GM19328 (cell line): ENCODE data around the gene POLD4.
"Not testable (repeated sequence)": the region's sequence is repeated elsewhere in the genome, so short reads cannot be mapped to it uniquely, and the experiment has no call there.

Experiments
- ATAC-seq: cut with Tn5 transposase; IDR thresholded peaks from one replicate; pipeline ENCODE4 v1.9.1; 2021; ENCODE audit warnings: mild to moderate bottlenecking, moderate library complexity; ENCODE audit not compliant: unreplicated experiment

The POLD4 gene

DNA sequence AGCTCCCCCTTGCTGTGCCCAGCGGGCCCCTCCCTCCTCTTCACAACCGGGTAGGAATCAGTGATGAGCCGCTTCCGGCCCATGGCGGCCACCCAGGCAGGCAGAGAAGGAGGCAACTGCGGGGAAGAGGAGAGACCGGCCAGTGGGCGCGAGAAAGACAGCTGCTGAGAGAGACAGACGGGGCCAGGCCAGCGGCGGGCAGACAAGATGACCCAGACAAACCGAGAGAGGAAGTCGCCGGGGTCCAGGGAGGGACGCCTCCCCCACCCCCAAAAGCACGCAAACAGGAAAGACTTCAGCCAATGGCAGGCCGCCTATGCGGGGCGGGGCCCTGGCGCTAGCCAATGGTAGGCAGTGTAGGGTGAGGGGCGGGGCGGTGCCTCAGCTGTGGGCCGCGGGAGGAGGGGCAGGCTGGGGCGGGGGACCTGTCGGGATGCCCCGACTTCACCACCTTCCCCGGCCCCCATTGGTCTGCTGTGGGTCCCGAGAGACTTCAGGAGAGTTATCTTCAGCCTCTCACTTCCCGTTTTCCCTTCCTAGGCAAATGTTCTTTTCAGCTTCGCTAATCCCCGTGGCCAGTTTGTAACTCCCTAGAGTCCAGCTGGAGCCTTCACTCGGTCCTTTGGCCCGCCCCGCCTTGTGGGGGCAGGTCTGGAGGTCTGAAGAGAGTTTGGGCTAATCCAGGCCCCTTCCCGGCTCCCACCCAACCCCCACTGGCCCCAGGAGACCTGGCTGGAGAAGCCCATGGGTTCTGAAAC, at the start of gene POLD4:
TSS of gene POLD4 (minus strand) at position 230 of the 758 bp plus-strand sequence. CDS start at position 83, 147 bp downstream.
- ATAC-seq, result peak; percentile 72

DNA sequence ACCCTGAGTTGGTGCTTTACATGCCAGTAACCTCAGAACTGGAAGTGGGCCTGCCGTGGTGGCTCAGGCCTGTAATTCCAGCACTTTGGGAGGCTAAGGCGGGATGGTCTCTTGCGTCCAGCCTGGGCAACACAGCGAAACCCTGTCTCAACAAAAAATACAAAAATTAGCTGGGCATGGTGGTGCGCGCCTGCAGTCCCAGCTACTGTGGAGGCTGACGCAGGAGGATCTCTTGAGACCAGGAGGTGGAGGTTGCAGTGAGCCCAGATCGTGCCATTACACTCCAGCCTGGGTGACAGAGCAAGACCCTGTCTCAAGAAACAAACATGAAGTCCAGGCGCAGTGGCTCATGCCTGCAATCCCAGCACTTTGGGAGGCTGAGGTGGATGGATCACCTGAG, 49.7 kb upstream of the POLD4 start:
- not testable (repeated sequence) for ATAC-seq

DNA sequence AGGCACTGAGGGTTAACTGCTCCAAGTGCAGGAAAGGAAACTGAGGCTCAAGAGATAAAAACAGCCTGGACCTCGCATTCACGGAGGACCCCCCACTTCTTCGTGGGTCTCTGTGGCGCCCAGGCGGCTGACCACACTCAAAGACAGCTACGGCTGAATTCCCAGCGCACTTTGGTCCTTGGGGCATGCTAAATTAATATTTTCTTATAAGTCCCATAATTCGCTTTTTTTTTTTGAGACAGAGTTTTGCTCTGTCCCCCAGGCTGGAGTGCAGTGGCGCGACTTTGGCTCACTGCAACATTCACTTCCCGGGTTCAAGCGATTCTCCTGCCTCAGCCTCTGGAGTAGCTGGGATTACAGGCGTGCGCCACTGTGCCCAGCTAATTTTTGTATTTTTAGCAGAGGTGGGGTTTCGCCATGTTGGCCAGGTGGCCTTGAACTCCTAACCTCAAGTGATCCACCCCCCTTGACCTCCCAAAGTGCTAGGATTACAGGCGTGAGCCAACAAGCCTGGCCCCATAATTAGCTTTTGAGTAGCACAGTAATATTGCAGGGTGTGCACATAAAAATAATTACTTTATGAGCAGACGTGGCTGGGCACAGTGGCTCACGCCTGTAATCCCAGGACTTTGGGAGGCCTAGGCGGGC, 49.0 kb upstream of the POLD4 start:
- not testable (repeated sequence) for ATAC-seq

DNA sequence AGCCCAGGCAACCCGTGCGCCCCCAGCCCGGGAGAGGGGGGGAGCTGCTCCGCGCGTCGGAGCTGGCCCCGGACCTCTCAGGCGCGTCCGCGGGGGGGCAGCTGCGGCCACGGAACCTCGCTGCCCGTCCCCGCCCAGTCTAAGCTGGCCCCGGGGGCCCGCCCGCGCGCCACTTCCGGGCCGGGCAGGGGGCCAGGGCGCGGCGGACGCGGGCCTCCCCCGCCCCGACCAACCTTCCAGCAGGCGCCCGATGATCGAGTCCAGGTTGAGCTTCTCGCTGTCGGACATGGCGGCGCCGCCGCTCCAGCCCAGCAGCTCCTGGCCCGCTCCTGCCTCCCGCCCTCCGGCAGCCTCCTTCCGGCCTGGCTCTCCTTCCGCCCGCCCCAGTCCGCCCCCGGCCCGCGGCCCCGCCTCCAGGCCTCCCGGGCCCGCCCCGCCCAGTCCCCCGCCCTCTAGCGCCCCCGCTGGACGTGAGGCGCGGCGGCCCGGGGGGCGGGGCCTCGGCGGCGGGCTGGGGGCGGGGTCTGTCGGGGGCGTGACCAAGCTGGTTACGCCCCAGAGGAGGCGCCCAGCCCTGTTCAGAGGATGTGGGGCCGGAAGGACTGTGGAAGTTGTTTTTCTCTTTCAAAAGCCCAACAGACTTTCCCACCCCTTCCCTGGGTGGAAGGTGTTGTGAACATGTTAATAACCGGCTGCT, 48.3 kb upstream of the POLD4 start, which contains the start of gene PPP1CA:
TSS of gene PPP1CA (minus strand) at position 364 of the 697 bp plus-strand sequence. CDS start at position 288, 76 bp downstream.
- peak; percentile 51 for ATAC-seq

DNA sequence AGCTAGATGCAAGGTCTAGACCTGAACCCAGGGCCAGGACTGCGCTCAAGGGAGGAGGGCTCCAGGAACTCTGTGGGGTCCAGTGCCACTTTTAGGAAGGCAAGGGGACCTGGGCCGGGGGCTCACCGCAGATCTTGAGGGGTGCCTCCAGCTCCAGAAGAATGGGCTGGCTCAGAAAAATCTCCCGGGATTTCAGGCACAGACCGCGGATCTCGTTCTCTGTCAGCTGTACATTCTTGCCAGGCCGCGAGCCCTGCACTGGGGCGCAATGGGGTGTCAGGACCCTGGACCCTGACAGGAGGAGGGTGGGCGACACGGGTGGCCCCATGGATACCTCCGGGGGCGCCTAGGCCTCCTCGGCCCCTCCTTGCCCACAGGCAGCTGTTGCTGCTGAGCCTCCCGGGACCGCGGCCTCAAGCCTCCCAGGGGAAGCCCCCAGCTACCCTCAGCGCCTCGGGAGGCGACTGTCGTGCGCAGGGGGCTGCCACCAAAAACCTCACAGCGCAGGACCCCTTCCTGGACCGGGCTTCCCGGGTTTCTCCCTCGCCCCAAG, 47.7 kb upstream of the POLD4 start:
- ATAC-seq, result peak; percentile 7

DNA sequence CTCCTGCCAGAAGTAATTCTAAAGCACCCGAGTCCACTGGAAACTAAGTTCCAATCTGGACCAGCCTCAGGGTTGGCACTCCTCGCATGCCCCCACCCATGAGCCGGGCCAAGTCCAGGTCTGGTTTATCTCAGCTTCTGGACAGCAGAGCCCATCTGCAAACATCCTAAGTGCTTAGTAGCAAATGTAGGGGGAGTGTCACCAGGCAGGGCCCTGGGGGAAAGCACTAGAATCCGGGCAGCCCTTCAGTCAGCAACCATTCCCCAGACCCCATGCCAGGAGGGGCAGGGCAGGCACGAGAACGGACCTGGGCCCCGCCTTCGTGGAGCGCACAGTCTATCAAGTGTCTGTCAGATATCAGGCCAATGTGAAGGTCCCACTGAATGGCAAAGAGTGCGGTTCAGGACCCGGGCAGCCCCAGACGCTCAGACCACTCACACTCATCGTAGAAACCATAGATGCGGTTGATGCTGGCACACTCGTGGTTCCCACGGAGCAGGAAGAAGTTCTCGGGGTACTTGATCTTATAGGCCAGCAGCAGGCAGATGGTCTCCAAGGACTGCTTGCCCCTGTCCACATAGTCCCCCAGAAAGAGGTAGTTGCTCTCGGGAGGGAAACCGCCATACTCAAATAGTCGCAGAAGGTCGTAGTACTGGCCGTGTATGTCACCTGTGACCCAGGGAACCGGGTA, 47.0 kb upstream of the POLD4 start:
- ATAC-seq, result no peak

DNA sequence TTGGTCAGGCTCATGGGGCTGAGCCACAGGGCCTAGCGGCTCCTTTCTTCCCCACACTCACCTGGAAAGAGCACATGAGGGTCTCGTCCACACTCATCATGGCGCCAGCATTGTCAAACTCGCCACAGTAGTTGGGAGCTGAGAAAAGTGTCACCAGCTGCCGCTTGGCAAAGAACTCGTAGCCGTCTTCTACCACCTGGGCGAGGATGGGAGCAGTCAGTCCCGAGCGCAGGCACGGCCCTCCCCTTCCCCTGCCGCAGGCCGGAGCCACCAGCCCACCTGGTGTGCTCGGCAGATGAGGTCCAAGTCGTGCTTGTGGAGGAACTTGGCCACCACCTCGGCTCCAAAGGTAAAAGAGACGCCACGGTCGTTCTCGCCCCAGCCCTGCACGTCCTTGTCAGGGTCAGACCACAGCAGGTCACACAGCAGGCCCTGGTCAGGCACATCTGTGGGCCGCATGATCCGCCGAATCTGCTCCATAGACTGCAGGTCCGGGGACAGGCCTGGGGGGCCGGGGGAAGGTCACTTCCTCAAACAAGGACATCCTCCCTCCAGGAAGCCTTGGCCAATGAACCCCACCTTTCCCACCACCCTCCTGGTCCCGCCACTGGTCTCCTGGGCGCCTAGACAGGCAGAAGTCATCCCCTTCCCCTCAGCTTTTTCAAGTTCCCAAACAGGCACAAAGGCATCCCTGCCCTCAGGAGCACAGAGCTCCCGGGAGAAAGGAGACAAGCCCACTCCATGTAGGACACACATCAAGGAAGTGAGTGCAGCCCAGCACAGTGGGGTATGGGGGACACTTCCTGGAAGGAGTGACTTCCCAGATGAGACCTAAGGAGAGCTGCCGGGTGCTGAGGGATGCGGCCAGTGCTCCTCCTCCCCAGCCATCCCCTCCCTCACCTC, 45.6 kb upstream of the POLD4 start:
- ATAC-seq, result no peak

DNA sequence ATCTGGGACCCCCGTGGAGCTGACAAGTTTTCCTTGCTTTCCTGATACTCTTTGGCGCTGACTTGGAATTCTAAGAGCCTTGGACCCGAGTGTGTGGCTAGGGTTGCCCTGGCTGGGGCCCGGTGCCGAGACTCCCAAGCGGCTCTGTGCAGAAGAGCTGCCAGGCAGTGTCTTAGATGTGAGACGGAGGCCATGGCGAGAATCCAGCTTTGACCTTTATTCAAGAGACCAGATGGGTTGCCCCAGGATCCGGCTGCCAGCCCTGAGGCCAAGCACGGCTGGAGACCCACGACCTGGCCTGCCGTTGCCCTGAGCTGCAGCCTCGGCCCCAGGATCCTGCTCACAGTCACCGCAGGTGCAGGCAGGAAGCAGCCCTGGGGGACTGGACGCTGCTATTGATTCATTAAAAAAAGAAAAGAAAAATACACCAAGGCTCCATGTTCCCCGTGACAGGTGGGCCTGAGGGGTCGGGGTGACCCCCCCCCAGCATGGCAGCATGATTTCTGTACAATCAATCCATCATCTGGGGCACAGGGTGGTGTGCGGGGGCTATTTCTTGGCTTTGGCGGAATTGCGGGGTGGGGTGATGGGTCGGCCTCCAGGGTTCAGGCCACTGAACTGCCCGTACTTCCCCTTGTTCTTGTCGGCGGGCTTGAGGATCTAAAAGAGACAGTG, 44.8 kb upstream of the POLD4 start:
- no peak for ATAC-seq

DNA sequence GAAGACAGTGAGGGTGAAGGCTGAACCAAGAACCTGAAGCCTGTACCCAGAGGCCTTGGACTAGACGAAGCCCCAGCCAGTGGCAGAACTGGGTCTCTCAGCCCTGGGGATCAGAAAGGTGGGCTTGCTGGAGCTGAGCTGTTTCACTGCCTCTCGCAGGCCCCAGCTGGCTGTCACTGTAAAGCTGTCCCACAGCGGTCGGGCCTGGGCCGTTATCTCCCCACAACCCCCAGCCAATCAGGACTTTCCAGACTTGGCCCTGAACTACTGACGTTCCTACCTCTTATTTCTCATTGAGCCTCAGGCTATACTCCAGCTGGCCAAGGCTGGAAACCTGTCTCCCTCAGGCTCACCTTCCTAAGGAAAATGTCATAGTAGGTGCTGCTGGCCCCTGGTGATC, 44.2 kb upstream of the POLD4 start:
- no peak for ATAC-seq

DNA sequence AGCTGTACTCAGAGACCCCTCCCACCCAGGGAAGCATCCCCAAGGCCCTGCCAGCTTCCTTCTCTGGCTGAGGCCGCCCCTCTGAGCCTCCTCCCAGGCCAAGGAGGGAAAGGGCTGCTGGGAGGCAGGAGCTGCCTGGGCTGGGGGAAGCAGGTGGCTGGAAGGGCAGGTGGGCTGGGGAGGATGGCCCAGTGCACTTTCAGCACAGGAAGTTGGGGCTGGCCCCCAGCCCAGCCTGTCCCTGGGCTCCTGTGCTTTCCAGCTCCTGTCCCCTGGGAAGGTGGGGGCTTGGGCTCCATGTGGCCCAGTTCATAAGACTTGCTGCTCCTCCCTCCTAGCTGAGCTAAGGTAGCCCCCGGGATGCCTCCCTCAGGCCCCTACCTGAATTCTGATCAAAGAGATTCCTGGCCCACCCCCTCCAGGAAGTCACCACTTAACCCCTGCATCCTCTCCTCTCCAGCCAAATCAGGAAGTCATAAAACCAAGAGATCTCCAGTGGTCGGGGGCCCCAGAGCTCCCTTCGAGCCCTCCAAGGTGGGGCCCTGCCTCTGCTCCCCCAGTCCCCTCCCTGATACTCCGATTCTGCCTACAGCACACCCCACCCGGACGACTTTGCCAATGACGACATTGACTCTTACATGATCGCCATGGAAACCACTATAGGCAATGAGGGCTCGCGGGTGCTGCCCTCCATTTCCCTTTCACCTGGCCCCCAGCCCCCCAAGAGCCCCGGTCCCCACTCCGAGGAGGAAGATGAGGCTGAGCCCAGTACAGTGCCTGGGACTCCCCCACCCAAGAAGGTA, 43.4 kb upstream of the POLD4 start:
- no peak for ATAC-seq

DNA sequence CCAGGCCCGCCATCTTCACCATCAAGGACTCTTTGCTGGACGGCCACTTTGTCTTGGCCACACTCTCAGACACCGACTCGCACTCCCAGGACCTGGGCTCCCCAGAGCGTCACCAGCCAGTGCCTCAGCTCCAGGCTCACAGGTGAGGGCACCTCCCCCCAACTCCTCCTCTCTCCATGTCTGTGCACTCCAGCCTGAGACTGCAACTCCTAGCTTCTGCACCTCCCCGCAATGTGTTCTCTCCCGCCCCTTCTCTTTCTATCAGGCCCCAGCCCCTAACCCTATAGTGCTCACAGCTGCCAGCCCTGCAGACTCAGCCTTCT, 42.9 kb upstream of the POLD4 start:
- no peak for ATAC-seq

DNA sequence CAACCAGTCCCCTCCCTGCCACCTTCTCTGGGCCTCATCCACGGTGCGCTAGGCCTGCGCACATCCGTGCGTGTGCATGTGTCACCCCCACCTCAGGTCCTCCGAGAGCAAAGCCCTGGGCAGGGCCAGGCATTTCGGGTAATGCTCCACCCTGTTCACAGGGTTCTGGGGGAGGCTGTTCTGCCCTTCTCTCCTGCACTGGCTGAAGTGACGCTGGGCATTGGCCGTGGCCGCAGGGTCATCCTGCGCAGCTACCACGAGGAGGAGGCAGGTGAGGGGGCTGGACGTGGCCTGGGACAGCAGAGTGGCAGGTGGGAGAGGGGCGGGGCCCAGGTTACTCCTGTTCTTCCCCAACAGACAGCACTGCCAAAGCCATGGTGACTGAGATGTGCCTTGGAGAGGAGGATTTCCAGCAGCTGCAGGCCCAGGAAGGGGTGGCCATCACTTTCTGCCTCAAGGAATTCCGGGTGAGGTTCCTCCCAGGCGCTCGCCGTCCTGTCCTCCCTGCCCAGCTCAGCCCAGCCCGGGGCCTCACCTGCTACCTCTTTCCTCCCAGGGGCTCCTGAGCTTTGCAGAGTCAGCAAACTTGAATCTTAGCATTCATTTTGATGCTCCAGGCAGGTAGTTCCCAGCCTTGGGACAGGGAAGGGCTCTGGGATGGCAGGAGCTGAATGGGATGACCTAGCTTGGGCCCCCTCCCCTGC, 42.4 kb upstream of the POLD4 start:
- ATAC-seq, result no peak

DNA sequence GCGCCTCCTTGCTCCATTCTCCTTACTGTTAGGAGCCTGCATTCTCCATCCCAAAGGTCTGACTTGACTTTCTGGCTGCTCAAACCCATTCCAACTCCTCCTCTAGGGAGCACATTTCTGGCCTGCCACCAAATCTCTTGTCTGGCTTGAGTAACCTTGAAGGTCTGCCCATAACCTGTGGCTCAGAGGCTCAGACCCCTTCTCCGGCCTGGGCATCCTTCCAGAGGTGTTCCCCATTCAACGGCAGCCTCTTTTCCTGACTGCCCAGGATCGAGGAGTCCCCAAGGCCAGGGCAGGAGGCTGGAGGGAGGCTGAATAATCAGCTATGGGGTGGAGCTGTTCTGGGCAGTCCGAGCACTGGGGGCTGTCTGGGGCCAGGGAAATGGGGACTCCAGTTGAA, 40.6 kb upstream of the POLD4 start:
- no peak for ATAC-seq

DNA sequence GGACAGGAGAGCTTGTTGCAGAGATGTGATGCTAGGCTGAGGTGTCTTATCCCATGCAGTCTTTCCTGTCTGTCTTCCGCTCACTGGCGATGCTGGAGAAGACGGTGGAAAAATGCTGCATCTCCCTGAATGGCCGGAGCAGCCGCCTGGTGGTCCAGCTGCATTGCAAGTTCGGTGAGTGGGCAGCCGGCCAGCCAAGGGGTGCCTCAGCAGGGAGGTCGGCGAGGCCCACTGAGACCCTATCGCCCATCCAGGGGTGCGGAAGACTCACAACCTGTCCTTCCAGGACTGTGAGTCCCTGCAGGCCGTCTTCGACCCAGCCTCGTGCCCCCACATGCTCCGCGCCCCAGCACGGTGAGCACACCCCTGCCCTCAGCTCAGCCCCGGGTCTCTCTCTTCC, 40.1 kb upstream of the POLD4 start:
- ATAC-seq, result no peak

DNA sequence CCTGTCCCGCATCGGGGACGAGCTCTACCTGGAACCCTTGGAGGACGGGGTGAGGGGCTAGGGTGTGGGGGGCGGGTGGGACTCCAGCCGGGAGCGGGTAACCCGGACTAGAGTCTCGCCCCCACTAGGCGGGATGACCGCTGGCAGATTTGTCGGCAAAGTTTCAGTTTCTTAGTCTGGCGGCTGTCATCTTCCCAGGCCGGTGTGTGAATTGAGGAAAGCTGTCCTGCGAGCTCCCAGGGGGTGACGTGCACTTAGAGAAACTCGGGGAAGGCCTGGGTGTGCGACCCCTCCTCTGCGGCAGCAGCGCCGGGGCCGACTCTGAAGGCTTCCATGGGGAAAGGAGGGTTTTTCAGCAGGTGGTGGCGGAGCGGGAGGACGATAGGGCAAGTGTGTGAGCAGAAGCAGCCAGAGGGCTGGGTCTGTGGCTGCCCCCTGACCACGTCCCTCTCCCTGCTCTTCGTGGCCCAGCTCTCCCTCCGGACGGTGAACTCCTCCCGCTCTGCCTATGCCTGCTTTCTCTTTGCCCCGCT, 38.9 kb upstream of the POLD4 start:
- ATAC-seq, result no peak

DNA sequence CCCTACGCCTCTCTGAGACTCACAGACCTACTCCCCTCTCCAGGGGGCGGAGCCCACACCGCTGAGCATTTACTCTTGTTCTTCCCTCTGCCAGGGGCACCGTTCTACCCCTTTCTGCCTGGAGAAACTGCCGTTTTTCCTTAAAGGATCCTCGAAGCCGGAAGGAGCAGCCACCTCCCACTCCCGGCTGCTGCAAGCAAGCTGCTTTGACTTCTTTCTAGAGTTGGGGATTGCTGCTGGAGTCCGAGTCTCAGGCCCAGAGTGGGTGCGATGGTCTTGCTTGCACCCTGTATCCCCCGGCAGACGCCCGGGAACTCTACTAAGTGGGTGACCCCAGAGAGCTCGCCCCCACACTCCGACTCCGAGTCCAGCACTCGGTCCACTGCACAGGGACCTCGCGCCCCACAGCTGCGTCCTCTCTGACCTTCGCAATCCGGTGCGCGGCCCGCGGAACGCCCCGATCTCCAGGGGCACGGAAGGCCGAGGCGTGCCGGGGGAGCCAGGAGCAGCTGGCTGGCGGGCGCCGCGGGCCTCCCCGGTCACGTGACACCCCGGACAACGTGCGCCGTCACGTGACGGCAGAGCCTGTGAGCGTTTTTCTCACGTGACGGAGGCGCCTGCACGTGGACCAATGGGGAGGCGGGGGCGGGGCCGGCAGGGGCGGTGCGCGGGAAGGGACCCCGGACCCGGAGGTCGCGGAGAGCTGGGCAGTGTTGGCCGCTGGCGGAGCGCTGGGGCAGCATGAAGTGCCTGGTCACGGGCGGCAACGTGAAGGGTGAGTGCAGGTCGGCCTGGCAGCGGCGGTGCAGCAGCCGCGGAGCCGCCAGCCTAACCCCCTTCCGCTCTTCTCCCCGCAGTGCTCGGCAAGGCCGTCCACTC, 38.2 kb upstream of the POLD4 start, which contains the start of gene RAD9A:
TSS of gene RAD9A (plus strand) at position 683 of the 879 bp plus-strand sequence. CDS start at position 742, 59 bp downstream.
- ATAC-seq, result no peak

DNA sequence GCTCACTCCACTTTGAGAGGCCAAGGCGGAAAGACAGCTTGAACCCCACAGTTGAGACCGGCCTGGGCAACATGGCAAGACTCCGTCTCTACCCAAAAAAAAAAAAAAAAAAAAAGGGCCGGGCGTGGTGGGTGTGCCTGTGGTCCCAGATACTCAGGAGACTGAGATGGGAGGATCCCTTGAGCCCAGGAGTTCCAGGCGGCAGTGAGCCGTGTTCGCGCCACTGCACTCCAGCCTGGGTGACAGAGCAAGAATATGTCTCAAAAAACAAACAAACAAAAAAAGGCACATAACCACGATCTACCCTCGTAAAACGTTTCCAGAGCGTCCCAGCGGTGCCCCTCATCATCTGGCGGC, 37.6 kb upstream of the POLD4 start:
- ATAC-seq, result no peak
